SIG-M5 treated with dmso at 0.1 percent for 504 hours (cell line): ENCODE data around the gene C1QTNF4.

Experiments
- DNase-seq: peaks from one replicate; lab custom pipeline; 2025; ENCODE audit not compliant: unreplicated experiment; lab: John Stamatoyannopoulos, UW

C1QTNF4 gene

DNA sequence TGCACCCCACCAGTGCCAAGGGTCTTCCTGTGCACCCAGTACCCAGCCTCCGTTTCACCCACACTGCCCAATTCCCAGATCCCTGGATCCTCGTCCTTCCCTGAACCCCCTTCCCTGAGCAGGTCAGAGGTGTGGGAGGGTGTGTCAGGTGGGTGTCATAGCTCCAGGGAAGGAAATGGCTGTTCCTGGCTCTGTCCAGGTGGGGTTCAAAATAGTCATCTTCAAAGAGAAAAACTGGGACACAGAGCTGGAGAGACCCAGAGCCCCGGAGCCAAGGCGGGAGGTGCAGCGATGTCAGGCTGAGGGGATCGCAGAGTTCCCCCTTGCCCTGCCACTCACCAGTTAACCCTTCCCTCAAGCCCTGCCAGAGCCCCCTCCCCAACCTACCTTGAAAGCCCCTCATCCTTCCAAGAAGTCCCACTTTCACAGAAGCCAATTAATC is 698 bp downstream of the C1QTNF4 start:
- DNase-seq = no peak

DNA sequence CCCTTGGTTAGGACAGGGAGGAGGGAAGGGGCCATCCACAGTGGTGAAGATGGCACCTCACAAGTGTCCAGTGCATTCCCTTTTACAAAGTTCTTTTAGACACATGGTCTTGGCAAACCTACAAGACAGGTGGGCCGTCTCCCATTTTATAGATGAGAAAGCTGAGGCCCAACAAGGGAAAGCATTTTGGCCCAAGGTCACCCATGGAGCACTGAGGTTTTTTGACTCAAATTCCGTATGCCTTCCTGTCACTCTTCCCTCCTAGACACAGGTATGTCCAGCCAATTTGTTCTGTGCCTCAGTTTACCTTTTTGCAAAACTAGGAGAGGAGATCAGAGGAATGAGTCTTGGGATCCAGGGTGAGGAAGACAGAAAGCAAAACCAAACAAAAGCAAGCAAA is 1.2 kb downstream of the C1QTNF4 start:
- DNase-seq = no peak

DNA sequence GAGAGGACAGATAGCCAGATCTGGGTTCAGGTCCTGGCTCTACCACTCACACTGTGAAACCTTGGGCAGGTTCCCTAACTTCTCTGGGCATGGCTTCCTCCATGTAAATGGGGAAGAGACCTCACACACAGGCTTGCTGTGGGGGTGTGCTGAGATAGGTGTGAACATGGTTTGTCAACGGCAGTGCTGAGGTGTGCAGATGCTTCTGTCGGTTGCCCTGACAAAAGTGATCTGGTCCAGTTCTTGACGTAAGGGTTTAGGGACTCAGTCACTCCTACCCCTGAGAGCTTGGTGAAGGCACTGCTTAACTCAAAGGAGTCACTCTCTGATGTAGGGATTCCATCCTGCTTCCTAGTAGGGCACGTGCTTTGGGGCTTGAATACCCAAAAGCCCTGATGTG is 2.0 kb downstream of the C1QTNF4 start:
- no peak for DNase-seq

DNA sequence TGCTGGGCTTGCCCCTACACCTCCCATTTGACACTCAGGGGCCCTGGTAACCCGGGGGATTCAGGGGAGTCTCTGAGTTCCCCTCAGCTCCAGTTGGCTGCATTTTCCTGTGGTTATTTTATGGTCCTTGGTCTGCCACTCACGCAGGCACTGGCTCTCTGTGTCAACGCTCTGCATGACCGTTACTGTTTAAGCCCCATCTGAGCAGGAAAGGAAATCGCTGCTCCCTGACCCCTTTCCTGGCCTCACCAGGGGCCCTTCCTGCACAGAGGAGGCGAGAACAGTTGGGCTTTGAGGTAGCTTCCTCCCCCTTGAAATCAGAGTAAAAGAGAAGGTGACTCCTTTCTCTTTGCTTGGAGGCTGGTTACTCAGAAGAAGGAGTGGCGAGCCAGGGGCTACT is 2.4 kb downstream of the C1QTNF4 start:
- no peak for DNase-seq

DNA sequence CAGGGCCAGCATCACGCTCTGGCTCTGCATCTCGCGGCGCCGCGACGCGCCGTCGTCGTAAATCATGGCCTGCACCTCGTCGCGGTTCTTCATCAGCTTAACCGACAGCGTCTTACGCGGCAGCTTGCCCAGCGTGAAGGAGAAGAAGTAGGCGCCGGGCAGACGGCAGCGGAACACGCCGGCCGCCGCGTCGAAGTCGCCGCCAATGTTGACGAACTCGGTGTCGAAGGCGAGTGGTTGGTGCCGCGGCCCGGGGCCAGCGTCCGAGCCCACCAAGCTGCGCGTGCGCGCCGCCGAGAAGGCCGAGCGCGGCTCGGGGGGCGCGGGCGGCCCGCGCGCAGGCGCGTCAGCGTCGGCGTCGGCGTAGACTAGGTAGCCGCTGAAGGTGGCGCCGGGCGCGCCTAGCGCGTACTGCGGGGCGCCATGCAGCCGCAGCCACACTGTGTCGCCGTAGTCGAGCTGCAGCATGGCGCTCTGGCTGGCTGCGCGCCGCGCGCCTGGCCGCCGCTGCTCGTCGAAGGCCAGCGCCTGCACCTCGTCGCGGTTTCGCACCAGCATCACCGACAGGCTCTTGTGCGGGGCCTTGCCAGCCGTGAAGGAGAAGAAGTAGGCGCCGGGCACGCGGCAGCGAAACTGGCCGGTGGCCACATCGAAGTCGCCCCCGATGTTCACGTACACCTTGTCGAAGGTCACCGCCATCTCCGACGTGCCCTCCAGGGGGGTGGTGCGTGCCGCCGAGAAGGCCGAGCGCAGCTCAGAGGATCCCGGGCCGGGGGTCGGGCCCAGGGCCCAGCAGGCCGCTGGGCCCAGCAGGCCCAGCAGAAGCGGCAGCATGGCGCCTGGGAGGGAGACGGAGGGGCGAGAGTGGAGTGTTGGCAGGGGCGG is 4.0 kb downstream of the C1QTNF4 start:
- DNase-seq = no peak

DNA sequence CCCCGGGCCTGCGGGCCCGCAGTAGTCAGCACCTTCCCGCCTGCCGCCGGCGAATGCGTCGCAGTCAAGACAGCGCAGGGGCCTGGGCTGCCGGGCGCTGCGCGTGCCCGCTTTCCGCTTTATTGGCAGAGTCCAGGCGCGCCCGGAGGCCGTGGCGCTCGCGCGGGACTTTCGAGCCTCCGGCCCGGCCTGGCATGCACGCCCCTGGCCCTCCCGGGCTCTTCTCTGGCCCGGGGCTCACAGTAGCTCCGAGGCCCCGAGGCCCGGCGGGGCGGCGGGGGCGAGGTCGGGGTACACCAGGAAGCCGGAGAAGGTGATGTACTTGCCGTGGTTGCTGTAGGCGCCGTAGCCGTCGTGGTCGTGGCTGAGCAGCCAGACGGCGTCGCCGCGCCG is 4.6 kb downstream of the C1QTNF4 start:
- DNase-seq = no peak

DNA sequence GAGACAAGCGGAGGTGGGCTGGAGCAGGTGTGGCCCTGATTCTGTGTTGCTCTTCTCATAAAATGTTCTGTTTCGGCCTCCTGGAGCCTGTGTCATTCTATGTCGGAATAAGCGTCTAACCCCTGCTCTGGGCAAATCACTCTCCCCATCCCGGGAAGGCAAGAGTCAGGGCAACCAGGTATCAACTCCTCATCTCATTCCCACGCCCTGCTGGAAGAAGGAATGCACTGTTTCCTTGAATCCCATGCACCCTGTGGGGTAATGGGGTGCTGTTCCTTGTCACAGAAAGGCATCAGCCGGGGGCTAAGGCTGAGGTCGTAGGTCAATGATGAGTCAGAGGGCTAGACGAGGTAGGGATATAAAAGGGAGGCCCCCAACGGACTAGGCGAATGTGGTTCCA is 5.1 kb downstream of the C1QTNF4 start:
- DNase-seq = no peak

DNA sequence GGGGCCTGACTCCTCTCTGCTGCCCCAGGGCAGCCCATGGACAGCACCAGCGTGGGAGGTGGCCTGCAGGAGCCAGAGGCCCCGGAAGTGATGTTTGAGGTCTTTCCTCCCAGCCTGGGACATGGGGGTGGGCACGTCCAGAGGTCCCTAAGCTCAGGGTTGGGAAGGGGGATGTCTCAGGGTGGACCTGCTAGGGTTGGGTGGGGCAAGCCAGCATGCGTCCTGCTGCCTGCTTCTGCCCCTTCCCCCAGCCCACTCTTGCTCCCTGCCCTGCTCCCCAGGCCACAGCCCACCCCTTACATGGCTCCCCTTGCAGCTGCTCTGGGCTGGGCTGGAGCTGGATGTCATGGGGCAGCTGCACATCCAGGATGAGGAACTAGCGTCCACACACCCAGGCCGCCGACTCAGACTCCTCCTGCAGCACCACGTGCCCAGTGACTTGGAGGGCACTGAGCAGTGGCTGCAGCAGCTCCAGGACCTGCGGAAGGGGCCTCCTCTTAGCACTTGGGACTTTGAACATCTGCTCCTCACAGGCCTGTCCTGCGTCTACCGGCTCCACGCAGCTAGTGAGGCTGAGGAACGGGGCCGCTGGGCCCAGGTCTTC is 6.4 kb downstream of the C1QTNF4 start:
- no peak for DNase-seq

DNA sequence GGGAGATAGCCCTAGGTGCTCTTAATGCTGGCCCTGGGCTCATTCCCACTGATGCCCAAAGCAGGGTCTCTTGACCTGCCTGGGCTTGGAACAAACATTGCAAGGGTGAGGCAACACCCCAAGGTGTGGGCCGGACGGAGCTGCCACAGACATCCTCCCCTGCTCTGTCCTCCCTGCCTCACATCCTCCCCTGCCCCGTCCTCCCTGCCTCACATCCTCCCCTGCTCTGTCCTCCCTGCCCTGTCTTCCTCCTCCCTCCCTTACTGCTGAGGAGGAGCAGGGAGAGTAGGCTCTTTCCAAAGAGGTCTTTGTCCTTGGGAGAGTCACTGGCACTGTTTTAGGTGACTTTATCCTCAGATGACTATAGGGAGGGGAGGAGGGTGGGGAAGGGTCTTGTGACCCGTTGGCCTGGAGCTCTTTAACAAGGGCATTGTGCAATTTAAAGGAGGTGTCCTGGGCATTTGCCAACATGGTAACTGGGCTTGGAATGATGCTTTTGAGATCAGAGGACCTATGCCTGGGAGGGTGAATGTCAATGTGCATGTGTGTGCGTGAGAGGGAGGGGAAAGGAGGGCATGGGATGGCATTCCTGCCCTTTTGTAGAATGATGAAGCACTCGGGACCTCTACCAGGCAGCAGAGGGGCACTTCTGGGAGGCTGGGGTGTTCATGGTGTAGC is 7.0 kb downstream of the C1QTNF4 start:
- no peak for DNase-seq

DNA sequence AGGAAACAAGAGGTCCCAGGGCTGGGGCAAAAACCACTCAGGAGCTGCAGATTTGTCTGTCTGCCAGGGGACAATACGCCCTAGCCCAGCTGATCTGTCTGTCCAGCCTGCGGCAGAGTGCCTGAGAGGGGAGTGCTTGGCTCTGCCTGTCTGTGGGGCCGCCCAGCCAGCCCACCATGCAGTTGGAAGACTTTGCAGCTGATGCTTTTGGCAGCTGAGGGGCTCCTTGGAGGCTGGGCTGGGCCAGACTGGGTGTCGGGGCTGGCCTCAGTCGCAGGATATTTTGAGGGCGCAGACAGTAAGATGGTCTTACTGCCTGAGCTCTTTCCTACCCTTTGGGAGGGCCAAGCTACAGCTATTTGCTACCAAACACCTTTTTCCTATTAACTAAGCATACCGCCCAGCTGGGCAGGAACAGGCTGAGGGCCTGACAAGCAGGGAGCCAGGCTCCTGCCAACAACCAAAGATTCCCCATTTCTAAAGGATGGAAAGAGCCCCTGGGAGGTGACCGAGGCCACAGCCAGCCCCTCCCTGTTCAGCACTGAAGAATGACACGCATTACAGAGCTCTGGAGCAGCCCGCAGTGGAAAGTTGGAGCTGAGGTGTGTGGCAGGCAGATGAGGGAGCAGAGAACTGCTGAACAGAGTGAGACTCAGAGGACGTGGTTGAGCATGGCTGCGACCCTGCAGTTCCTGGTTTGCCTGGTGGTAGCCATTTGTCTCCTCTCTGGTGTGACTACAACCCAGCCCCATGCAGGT is 7.9 kb downstream of the C1QTNF4 start, which contains the start of gene FAM180B:
TSS of gene FAM180B (plus strand) at position 581 of the 758 bp plus-strand sequence. CDS start at position 672, 91 bp downstream.
- no peak for DNase-seq

DNA sequence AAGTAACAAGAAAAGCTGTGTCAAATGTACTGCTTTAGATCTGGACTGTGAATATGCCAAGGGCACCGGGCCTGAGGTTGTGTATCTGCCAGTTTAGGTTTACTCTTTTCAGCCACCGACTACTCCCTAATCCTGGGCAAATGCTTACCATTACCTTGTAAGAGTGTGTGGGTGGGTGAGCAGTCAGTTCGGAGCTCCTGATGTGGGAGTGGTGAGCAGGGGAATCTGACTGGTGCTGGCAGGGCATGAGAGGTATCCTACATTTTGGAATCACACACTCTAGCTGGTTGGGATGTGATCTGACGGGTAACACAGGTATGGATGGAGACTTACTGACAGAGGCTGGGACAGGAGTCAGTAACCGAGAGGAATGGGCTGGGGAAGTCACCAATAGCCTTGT is 10.4 kb downstream of the C1QTNF4 start:
- no peak for DNase-seq

DNA sequence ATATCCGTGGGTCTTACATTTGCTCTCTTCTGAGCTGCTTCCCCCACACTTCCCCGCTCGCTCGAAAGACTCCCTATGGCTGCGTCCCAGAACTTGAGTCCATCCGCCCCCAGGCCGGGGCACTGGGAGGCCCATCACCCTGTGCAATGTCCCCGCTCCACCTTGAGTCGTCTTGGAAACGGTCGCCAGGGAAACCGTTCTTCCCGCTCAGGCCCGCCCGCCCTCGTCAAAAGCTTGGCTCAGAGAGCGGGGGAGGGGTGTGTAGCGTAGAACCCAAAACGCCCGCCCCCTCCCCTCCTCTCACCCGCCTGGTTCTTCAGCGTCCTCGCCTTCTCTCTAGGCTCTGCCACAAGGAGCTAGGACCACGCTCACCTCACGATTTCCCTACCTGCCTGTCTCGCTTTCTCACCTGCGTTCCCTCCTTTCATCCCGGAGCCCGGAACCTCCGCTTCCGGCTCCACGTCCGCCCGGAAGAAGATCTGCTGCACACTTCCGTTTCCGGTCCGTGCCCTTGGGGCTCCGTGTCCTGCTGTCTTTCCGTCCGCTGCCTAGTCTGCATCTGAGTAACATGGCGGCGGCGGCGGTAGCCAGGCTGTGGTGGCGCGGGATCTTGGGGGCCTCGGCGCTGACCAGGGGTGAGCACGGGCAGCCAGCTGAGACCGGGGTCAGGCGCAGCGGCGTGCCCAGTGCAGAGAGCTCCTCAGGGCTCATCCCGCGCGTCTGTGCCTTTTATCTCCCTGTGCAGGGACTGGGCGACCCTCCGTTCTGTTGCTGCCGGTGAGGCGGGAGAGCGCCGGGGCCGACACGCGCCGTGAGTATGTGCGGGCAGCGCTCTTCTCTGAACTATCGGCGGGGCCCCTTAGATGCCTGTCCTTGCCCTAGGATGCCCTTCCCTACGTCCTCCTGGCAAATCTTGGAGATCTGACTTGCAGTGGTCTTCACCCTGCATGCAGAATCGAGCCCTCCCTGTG is 15.4 kb downstream of the C1QTNF4 start, which contains the start of the genes KBTBD4 and NDUFS3:
TSS of gene KBTBD4 (minus strand) at position 447 of the 971 bp plus-strand sequence. CDS start at position 428, 19 bp downstream.
TSS of gene NDUFS3 (plus strand) at position 551 of the 971 bp plus-strand sequence. CDS start at position 569, 18 bp downstream.
- peak; percentile 88 for DNase-seq

DNA sequence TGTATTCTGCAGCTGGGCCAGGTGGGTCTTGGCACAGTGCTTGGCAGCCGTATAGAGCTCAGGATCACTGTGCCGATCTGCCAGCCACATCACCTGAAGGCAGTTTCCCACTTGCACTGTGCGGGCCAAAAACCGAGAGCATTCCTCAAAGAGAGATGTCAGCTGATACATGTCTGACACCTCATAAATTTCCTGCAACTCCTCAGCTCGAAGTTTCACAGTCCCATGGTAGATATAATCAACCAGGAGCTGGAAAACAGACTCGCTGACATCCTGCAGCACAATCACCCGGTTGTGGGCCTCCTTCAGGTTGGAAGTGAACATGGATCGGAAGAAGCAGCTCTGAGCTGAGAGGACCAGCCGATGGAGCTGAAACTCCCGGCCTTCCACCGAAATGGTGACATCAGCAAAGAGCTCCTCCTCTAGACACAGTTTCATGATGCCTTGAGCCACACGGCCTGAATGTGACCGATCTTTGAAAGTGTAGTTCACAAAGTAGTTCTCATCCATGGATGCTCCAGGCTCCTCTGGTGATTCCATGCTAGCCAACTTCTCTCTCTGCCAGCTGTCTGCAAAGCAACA is 16.7 kb downstream of the C1QTNF4 start:
- no peak for DNase-seq

DNA sequence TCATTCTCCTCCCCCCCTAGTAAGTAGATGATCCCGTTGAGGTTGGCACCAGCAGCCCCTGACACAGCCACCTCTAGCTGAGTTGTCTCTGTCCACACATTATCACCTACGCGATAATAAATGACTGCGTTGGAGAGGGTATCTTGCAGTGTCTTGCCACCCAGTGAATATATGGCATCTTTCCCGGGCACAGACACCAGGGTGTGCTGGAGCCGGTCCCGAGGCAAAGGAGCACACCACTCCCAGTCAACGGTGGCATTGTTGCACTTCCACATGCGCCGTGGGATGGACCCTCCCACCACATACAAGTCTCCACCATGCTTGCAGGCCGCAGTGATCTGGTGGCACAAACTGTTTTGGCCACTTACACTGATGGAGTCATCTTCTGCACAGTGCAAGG is 20.9 kb downstream of the C1QTNF4 start:
- DNase-seq = no peak

DNA sequence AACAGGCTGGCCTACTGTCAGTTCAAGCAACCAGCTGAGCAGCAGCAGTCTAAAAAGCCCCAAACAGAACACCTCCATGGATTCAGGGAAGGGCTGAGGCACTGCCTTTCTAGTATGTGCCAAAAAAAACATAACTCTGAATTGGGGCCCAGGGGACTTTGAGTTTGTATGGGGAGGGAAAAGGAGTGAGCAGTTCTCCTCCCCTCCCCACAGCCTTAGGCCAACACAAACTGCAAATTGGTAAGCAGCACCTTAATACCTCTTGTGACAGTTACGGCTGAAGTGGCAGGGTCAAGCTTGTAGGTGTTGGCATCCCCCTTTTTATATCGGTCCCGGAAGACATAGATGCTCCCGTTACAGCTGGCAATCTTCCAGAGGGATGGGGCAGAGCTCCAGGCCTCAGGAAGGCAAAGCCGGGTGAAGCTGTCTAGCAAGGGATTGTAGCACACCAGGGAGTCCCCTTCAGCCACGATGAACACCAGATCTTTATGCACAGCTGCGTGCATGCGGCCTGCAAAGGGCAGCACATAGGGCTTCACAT is 21.4 kb downstream of the C1QTNF4 start:
- DNase-seq = no peak

DNA sequence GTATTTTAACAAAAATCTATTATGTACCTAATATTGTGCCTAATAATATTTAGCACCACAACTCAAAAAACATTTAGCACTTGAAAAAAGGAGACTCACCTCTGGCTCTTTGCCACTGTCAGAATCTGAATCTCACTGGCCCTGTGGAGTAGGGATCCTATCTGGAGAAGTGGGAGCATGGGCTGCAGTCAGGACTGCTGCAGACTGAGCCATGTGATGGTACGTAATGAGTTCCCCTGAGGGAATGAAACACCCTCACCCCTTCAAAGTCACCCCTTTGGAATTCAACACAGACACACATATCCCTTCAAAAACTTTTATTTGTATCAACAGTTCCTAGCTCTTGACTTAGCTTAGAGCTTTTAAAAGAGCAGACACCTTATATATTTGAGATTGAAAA is 22.3 kb downstream of the C1QTNF4 start:
- no peak for DNase-seq

DNA sequence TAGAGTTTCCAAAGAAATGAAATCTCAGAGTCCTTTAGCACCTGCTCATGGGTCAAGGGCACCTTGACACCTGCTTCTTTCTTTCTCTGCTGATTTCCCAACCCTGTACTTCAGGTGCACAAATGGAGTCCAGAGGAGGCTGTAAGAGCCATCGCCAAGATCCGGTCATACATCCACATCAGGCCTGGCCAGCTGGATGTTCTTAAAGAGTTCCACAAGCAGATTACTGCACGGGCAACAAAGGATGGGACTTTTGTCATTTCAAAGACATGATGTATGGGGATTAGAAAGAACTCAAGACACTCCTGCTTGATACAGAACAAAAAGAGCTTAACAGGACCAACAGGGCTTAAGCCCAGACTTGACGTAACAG is 22.9 kb downstream of the C1QTNF4 start:
- DNase-seq = no peak

DNA sequence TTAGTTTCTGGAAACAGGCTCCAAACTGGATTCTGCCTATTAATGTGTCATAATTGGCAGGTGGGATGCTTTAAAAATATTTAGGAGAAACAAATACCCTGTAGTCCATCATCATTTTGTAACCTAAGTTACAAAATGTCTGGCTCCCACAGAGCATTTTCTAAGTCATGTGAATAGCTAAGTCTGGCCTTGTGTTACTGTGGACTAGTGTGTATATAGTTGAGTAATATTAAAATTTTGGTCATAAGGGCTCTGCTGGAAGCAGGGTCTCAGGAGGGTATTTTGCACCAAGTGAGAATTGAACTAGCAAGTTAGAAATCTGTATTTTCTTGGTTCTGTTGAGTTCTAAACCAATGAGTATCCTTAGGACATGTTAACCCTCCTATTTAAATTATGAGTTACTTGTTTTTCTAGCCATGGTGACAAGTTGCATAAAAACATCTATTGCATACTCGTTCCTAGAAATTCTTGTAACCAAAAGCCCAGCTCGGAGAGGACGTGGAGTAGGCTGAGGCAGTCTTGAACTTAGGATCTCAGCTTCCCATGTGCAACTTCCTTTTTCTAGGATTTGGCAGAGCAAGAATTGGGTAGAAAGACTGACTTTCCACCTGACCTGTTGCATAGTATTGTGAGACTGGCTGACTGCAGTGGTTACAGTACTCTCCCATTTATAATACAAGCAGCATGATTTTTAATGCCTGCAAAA is 23.4 kb downstream of the C1QTNF4 start:
- no peak for DNase-seq

DNA sequence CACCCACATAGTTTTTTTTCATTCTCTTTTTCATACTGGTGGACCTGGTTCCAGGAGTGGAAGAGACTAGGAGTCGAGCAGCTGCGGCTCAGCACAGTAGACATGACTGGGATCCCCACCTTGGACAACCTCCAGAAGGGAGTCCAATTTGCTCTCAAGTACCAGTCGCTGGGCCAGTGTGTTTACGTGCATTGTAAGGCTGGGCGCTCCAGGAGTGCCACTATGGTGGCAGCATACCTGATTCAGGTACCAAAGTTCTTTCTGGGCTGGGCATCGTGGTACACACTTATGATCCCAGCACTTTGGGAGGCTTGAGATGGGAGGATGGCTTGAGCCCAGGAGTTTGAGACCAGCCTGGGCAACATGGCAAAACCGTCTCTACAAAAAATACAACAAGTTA is 24.6 kb downstream of the C1QTNF4 start:
- no peak for DNase-seq
